Smooth muscle cell (in vitro differentiated cells): ENCODE results near the gene DYRK3. TPM values are rescaled to one million over a fixed set of nuclear protein-coding genes. Genes with fewer than 3 reads are reported as not detected.

Experiments
- DNase-seq: peaks from one replicate; lab custom pipeline; 2025; ENCODE audit not compliant: unreplicated experiment; lab: John Stamatoyannopoulos, UW
- H2AFZ ChIP-seq: fragments of 200-600 bp; sonication (generic); 2 replicates; pipeline ENCODE4 v1.6.0; 2016; ENCODE audit warnings: antibody characterized with exemption, low read depth, mild to moderate bottlenecking
- H3F3A ChIP-seq: fragments of 200-600 bp; sonication (generic); 2 replicates; pipeline ENCODE4 v1.6.0; 2017; ENCODE audit warnings: antibody characterized with exemption, low read depth
- H3K27ac ChIP-seq: fragments of 200-600 bp; sonication (generic); 2 replicates; pipeline ENCODE4 v1.5.1; 2016; ENCODE audit warnings: low read depth, mild to moderate bottlenecking
- H3K27me3 ChIP-seq: fragments of 200-600 bp; sonication (generic); 2 replicates; pipeline ENCODE4 v1.6.1; 2016; ENCODE audit warnings: low read depth, mild to moderate bottlenecking
- H3K36me3 ChIP-seq: fragments of 200-600 bp; sonication (generic); 2 replicates; pipeline ENCODE4 v1.5.1; 2016; ENCODE audit warnings: low read depth
- H3K4me1 ChIP-seq: fragments of 200-600 bp; sonication (generic); 2 replicates; pipeline ENCODE4 v1.5.1; 2016; ENCODE audit warnings: low read depth
- H3K4me2 ChIP-seq: fragments of 200-600 bp; sonication (generic); 2 replicates; pipeline ENCODE4 v1.6.0; 2016; ENCODE audit warnings: mild to moderate bottlenecking
- H3K4me3 ChIP-seq: fragments of 200-600 bp; sonication (generic); 2 replicates; pipeline ENCODE4 v1.5.1; 2016; ENCODE audit warnings: mild to moderate bottlenecking
- H3K79me2 ChIP-seq: fragments of 200-600 bp; sonication (generic); 2 replicates; pipeline ENCODE4 v1.6.0; 2016; ENCODE audit warnings: low read depth, mild to moderate bottlenecking
- H3K9ac ChIP-seq: fragments of 200-600 bp; sonication (generic); 2 replicates; pipeline ENCODE4 v1.6.0; 2016; ENCODE audit warnings: low read depth
- H3K9me3 ChIP-seq: fragments of 200-600 bp; sonication (generic); replicated peaks from 2 replicates; pipeline ENCODE4 v1.5.1; 2016; ENCODE audit warnings: low read depth
- H4K20me1 ChIP-seq: fragments of 200-600 bp; sonication (generic); 2 replicates; pipeline ENCODE4 v1.6.0; 2016; ENCODE audit warnings: low read depth
- WGBS: methylation state at CpG from one replicate; pipeline ENCODE4 v1.1.7; 2016; ENCODE audit warnings: low lambda C conversion rate; 5-methylcytosine and 5-hydroxymethylcytosine counted together
- polyA plus RNA-seq: library from polyadenylated mRNA; unstranded; fragments of >200 nt; fragmentation: Nextera tagmentation; extraction: Ambion mirVana; gene quantifications from 2 replicates; pipeline ENCODE4 v1.2.1, GENCODE V29; 2016
- total RNA-seq: library from RNA; depleted of rRNA; stranded (reverse); fragments of >200 nt; gene quantifications from 2 replicates; pipeline ENCODE4 v1.2.3, GENCODE V29; 2014
- TF ChIP-seq, protein P1 (sequence below): fragments of 200-600 bp; sonication (generic); IDR thresholded peaks from 2 replicates; pipeline ENCODE4 v1.5.1; 2017; ENCODE audit warnings: borderline replicate concordance, mild to moderate bottlenecking, antibody characterized with exemption; ENCODE audit not compliant: insufficient read depth, poor library complexity, severe bottlenecking

The DYRK3 gene
- total and polyA plus RNA-seq, 2 experiments from 2014 or later: 11.1 to 13.7 TPM

DNA sequence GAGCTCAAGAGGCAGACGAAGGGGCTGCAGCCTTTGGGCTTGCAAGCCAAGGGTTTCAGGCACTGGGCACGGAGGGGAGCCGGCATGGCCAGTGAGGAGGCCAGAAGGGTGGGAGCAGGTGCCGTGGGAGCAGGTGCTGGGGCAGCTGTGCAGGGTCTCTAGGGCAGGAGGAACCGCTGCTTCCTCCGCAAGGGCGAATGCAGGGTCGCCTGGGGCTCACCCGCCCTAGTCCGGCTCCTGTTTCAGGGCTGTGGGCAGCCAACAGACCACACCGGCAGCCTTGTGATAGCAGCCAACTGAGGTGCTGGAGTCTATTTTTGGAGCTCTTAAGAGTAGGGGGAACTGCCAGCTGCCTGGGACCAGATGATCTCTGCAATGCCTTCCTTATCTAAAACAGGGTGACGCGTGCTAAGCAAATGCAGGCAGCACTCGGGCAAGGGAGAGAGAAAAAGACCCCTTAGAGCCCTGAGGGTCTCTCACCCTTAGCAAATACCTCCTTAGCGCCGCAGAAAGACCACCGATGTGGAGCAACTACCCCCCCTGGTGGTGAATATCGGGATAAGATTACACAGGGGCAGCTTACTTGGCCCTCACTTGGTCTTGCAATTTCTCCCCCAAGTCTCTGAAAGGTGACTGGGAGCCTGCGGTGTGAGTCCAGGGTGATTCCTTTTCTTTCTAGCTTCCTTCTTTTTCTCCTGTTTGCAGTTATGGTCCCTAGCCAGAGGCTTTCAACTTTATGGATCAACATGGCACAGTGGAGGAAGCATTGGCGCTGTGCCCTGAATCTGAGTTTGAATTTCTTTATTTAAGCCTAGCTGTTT lies 28.7 kb downstream of the DYRK3 start:
- peak overlapping the region; percentile 76 for H3K4me2 ChIP-seq
- H3K4me1 ChIP-seq: peaks cover 8% of the 10 kb centered on the region
- no peaks in the 10 kb centered on the region for H4K20me1 ChIP-seq
- no peaks in the 10 kb centered on the region for H3K9me3 ChIP-seq
- no peak overlapping the region for H3K27ac ChIP-seq
- DNase-seq: peak; percentile 16
- TF ChIP-seq, protein P1, sequence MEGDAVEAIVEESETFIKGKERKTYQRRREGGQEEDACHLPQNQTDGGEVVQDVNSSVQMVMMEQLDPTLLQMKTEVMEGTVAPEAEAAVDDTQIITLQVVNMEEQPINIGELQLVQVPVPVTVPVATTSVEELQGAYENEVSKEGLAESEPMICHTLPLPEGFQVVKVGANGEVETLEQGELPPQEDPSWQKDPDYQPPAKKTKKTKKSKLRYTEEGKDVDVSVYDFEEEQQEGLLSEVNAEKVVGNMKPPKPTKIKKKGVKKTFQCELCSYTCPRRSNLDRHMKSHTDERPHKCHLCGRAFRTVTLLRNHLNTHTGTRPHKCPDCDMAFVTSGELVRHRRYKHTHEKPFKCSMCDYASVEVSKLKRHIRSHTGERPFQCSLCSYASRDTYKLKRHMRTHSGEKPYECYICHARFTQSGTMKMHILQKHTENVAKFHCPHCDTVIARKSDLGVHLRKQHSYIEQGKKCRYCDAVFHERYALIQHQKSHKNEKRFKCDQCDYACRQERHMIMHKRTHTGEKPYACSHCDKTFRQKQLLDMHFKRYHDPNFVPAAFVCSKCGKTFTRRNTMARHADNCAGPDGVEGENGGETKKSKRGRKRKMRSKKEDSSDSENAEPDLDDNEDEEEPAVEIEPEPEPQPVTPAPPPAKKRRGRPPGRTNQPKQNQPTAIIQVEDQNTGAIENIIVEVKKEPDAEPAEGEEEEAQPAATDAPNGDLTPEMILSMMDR: peak; percentile 90
- no peaks in the 10 kb centered on the region for H3K36me3 ChIP-seq
- H3F3A ChIP-seq: no peaks in the 10 kb centered on the region
- H3K79me2 ChIP-seq: no peaks in the 10 kb centered on the region
- H2AFZ ChIP-seq: no peak overlapping the region
- H3K27me3 ChIP-seq: peaks cover 38% of the 10 kb centered on the region
- H3K9ac ChIP-seq: no peak overlapping the region
- 19% methylated on average over 20 of the region's 20 CpGs for WGBS
- peak overlapping the region; percentile 8 for H3K4me3 ChIP-seq

DNA sequence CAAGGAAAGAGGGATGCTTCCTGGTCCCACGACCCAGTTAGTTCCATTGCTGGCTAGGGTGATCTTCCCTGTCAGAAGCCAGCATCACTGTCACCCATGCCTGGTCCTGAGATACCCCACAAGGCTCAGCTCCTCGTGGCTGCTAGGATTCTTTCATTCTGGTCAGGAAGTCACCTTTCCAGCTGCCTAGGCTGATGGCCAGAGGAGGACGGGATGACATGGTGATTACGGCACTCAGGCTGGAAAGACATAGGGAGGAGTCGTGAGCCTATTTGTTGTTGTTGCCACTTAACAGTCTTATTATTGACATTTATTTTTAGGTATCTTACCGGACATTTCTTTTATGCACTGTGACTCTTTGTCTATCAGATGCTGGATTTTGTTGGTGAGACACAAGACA lies 29.4 kb downstream of the DYRK3 start:
- WGBS: 78% methylated on average over 6 of the region's 6 CpGs

DNA sequence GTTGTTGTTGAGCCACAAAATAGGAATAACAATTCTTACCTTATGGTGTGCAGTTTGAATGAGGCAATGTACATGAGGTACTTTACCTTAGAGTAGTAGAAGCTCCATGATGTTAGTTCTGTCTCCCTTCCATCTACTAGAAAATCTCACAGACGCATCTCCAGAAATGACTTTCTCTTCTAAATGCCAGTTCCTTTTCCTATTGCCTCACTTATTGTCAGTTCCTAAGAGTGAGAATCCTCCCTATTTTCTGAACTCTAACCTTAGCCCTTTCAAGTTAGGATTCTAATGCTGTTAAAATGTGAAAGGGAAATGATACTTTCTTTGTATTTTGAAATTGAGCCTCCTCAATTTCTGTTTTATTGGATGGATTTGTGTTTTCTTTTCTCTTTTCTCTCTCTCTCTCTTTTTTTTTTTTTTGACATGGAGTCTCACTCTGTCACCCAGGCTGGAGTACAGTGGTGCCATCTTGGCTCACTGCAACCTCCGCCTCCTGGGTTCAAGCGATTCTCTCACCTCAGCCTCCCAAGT lies 30.8 kb downstream of the DYRK3 start:
- 100% methylated on average over 3 of the region's 3 CpGs for WGBS
- no peak overlapping the region for H3K9ac ChIP-seq
- no peaks in the 10 kb centered on the region for H3K36me3 ChIP-seq
- H3K27me3 ChIP-seq: peaks cover 38% of the 10 kb centered on the region
- no peaks in the 10 kb centered on the region for H3F3A ChIP-seq
- no peak overlapping the region for H2AFZ ChIP-seq
- H3K4me3 ChIP-seq: no peak overlapping the region
- no peak overlapping the region for H3K27ac ChIP-seq
- H3K4me2 ChIP-seq: no peak overlapping the region
- no peaks in the 10 kb centered on the region for H3K79me2 ChIP-seq
- TF ChIP-seq, protein P1: no peak
- H3K9me3 ChIP-seq: no peaks in the 10 kb centered on the region
- peaks cover 6% of the 10 kb centered on the region for H3K4me1 ChIP-seq
- DNase-seq: no peak
- no peaks in the 10 kb centered on the region for H4K20me1 ChIP-seq

More for the DNA sequence above, 29.4 kb downstream of the DYRK3 start:
- Histone ChIP-seq H3K9me3 (no peaks in the 10 kb centered on the region), H3K27me3 (peaks cover 38% of the 10 kb centered on the region), H3K27ac (no peak overlapping the region), H4K20me1 (no peaks in the 10 kb centered on the region), H3K36me3 (no peaks in the 10 kb centered on the region), H3K79me2 (no peaks in the 10 kb centered on the region), H3K4me3 (no peak overlapping the region), H2AFZ (no peak overlapping the region), H3F3A (no peaks in the 10 kb centered on the region), H3K4me2 (no peak overlapping the region), H3K9ac (no peak overlapping the region), H3K4me1 (peaks cover 6% of the 10 kb centered on the region)
- no peak for DNase-seq
- TF ChIP-seq, protein P1: no peak
